D721Med (cell line): ENCODE data around the gene TMEM204.

Source experiments
- DNase-seq: peaks from one replicate; pipeline ENCODE4 v3.0.0; 2011; ENCODE audit warnings: low spot score; ENCODE audit not compliant: insufficient read length
- FAIRE-seq: peaks from 2 replicates; lab custom pipeline; 2011; peaks lifted over from hg19 to GRCh38; lab: Jason Lieb, UNC
- TF ChIP-seq, protein P1 (sequence below): IDR thresholded peaks from 2 replicates; pipeline ENCODE4 v1.5.1; 2012; ENCODE audit warnings: mild to moderate bottlenecking, control low read depth; ENCODE audit not compliant: insufficient read depth; ENCODE audit errors: missing control alignments

Gene TMEM204

GRCh38 chr16:1506494-1507213, 26.8 kb upstream of the TMEM204 start:
- no peak for FAIRE-seq
- no peak for DNase-seq

DNA sequence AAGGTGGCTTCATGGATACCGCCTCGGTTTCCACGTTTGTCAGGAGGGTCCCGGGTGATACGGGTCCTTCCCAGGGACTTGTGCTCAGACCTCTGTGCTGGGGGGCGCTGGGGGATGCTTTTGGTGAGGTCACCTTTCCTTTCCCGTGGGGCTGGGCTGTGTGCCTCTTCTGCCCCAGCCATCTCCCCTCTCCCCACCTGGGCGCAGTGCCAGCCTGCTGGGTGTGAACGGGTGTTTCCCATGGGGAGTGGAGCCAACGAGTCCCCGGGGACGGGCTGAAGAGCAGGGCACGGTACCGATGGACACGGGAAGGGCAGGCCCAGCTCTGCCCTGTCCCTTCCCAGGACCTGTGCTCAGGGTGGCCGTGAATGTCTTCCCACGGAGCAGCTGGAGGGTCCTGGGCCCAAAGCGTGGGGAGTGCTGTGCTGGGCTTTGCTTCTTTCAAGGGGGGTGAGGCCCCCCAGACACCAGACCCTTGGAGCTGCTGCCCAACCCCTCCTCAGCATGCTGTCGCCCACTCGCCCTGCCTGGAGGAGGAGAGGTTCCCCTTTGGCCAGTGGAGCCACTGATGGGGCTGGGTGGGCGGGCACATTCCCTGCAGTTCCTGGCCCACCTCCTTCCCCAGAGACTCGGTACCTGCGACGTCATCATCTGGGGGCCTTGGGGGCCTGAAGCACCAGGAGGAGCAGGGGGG, 24.8 kb upstream of the TMEM204 start:
- DNase-seq (no peak), FAIRE-seq (no peak)
- TF ChIP-seq, protein P1, sequence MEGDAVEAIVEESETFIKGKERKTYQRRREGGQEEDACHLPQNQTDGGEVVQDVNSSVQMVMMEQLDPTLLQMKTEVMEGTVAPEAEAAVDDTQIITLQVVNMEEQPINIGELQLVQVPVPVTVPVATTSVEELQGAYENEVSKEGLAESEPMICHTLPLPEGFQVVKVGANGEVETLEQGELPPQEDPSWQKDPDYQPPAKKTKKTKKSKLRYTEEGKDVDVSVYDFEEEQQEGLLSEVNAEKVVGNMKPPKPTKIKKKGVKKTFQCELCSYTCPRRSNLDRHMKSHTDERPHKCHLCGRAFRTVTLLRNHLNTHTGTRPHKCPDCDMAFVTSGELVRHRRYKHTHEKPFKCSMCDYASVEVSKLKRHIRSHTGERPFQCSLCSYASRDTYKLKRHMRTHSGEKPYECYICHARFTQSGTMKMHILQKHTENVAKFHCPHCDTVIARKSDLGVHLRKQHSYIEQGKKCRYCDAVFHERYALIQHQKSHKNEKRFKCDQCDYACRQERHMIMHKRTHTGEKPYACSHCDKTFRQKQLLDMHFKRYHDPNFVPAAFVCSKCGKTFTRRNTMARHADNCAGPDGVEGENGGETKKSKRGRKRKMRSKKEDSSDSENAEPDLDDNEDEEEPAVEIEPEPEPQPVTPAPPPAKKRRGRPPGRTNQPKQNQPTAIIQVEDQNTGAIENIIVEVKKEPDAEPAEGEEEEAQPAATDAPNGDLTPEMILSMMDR, result no peak

More at GRCh38 chr16:1506494-1507213, 26.8 kb upstream of the TMEM204 start:
- TF ChIP-seq, protein P1, result no peak

DNA sequence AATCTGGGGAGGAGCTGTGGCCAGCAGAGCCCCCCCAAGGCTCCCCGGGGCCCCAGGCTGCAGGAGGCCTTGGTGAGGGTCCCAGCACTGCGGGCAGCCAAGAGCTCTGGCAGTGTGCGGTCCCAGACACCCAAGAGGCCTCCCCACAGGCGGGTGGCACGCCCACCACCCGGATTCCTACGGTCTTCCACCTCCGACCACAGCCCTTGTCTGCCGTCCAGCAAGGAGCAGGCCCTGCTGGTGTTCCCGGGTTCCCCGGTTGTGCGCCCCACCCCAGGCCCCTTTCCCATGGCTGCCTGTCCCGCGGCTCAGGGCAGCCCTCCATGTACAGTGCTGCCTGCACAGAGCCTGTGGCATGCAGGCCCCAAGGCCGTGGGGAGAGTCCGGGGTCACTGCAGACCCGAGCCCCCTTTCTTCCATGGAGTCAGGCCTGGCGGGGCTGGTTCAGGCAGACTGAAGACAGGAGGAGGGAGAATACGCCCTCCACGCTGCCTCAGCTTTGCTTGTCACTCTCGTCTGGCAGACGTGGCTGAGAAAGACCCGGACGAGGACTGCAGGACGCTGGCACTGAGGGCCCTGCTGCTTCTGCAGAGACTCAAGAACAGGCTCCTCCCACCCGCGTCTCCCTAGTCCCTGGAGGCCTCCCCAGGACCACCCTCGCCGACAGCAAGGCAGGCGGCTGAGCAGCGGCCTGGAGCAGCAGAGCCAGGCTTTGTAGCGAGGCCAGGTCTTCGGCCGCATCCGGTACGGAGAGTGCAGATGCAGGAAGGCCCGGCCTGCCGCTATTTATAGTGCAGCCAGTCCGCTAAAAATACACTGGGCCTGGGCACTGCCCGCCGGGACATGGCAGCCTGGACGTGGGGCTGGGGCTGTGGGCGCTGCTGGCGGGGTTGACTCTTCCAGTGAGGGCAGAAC, 23.9 kb upstream of the TMEM204 start:
- DNase-seq (no peak), FAIRE-seq (no peak)
- TF ChIP-seq, protein P1, result no peak

DNA sequence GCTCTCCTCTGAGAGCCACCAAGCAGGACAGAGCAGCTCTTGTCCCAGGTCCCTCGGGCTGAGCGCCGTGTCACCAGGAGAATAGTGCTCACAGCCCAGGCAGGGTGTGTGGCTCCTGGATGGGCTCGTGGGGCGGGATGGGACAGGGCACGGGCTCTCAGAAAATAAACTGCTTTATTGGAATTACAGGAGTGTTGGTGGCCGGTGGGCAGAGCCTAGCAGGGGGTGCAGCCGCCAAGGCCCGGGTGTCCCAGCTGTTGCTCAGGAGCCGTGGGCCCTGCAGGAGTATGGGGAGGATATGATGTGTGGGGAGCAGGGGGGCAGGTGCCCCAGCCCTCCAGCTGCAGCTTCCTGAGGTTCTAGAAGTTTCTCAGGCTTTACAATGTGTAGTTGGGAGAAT, 23.2 kb upstream of the TMEM204 start:
- no peak for FAIRE-seq
- TF ChIP-seq, protein P1, result no peak
- no peak for DNase-seq

DNA sequence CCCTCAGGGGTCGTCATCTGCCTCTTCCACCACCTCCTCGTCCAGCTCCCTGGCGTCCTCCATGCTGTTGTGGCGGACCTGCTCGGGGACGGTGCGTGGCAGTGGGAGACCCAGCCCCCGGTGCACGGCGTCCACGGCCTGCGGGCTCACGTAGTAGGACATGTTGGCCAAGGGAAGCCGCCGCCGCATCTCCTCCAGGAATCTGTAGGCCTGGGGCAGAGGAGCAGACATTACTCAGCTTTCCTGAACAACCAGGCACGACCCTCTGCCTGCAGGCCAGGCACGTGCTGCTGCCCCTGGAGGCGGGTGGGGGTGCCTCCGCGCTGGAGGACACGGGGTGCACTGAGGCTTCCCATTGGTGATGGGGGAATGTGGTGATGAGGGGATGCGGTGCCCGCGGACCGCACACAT, 22.5 kb upstream of the TMEM204 start:
- no peak for FAIRE-seq

DNA sequence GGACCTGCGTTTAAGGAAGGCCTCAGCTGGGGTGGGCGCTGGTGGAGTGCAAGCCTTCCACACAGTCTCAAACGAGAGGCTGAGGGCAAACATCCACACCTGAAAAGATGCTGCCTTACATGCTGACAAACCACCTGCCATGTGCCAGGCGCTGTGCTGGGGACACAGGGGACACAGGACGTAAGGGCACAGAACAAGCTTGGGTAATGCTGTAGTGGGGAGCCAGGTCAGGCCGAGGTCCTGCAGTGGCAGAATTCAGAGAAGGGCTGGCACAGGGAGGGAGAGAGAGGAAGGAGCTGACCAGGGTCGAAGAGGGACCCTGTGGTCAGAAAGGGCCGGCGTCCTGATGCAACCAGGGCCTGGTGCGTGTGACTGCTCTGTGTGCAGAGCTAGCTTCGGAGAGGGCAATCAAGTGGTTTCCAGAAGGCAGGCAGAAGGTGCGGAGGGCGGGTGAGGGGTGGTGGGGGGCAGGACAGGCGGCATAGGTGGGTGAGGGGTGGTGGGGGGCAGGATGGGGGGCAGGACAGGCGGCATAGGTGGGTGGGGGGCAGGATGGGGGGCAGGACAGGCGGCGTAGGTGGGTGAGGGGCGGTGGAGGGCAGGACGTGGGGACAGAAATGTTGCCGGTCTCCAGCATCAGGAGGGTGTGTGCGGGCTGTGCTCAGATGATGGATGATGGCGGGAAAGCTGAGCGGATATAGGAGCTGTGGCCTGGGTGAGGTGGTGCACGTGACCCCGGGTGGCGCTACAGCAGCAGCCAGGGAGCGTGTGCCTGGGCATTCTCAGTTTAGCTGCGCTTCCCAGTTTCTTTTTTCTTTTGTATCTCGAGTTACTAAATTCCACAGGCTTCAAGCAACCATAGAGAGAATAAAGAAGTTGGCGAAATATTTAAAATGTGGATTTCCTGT, 21.6 kb upstream of the TMEM204 start:
- DNase-seq (no peak), FAIRE-seq (no peak)
- TF ChIP-seq, protein P1, result no peak

More for the DNA sequence above, 22.5 kb upstream of the TMEM204 start:
- TF ChIP-seq, protein P1, result no peak
- no peak for DNase-seq
